ENCODE results near the gene ASPSCR1.

ASPSCR1 gene, protein sequence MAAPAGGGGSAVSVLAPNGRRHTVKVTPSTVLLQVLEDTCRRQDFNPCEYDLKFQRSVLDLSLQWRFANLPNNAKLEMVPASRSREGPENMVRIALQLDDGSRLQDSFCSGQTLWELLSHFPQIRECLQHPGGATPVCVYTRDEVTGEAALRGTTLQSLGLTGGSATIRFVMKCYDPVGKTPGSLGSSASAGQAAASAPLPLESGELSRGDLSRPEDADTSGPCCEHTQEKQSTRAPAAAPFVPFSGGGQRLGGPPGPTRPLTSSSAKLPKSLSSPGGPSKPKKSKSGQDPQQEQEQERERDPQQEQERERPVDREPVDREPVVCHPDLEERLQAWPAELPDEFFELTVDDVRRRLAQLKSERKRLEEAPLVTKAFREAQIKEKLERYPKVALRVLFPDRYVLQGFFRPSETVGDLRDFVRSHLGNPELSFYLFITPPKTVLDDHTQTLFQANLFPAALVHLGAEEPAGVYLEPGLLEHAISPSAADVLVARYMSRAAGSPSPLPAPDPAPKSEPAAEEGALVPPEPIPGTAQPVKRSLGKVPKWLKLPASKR

DNA sequence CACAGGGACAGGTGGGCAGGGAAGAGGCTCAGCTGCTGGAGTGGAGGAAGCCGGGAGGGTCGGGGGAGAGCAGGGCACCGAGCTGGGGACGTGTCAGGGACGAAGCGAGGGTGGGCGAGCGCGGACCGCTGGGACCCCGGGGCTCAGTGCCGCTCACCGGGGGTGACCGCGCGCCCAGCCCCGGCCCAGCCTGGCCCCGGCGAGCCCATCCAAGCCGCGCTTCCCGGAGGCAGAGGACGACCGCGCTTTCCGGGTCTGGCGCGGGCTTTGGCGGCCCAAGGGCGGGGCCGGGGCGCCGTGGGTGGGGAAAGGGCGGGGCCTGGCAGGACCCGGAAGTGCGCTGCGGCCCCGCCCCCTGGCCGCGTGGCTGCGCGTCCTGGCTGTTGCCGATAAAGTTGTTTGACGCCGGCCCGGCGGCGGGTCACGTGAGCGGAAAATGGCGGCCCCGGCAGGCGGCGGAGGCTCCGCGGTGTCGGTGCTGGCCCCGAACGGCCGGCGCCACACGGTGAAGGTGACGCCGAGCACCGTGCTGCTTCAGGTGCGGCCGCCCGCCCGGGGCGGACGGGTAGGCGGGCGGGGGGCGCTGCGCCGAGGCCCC is at the start of gene ASPSCR1:
TSS of gene ASPSCR1 (plus strand) at position 419 of the 598 bp plus-strand sequence. CDS start at position 437, 18 bp downstream.
- peak within 1 kb of the TSS; percentile 78 for H3K4me3 ChIP-seq (ENCODE audit: low read length)
- peak; percentile 89 for DNase-seq (ENCODE audit: low read depth)
- TF ChIP-seq, protein P1, sequence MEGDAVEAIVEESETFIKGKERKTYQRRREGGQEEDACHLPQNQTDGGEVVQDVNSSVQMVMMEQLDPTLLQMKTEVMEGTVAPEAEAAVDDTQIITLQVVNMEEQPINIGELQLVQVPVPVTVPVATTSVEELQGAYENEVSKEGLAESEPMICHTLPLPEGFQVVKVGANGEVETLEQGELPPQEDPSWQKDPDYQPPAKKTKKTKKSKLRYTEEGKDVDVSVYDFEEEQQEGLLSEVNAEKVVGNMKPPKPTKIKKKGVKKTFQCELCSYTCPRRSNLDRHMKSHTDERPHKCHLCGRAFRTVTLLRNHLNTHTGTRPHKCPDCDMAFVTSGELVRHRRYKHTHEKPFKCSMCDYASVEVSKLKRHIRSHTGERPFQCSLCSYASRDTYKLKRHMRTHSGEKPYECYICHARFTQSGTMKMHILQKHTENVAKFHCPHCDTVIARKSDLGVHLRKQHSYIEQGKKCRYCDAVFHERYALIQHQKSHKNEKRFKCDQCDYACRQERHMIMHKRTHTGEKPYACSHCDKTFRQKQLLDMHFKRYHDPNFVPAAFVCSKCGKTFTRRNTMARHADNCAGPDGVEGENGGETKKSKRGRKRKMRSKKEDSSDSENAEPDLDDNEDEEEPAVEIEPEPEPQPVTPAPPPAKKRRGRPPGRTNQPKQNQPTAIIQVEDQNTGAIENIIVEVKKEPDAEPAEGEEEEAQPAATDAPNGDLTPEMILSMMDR (conservative IDR thresholded peaks at IDR 0.05; ENCODE audit: low read length) = no peak

DNA sequence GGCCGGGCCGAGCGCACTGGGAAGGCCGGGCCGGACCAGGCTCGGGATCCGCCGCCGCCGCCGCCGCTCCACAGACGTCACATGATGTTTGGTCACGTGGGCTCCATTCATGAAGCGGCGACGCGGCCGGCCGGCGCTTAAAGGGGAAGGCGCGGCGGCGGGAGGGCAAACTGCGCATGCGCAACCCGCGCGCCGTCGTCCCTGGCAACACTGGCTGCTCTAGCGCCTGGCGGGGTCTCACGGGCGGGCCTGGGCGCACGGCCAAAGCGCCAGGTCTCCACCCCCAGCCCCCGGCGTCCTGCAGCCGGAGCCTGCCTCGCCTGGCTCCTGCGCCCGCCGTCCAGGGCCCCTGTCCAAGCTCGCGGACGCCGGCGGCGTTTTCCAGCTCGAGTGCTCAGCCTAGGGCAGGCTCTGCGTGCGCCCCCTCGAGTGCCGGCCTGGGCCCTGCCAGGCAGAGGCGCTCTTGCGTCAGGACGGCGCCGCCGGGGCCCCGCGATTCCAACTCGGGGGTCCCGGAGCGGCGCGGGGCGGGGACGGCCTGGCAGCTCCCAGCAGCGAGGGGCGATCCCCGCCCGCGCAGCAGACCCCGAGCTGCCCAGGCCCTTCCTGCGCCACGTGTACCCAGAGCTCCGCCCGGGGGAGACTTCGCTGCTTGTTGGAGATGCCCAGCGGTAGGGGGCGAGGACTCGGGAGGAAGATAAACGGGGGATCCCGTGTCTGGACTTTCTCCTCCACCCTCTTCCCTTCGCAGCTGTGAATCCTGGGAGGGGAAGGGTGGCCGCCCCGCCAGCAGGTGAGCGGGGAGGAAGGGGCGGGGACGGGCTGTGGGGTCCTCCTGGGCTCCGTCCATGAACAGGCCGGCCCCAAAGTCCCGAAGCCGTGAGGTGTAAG is 49.5 kb upstream of the ASPSCR1 start, which contains the start of gene MAFG:
TSS of gene MAFG (minus strand) at position 83 of the 891 bp plus-strand sequence. CDS start 4,550 bp downstream, outside the sequence.
- TF ChIP-seq, protein P1 (conservative IDR thresholded peaks at IDR 0.05; ENCODE audit: low read length) = peak; percentile 19
- DNase-seq (ENCODE audit: low read depth) = peak; percentile 92
- H3K4me3 ChIP-seq (ENCODE audit: low read length) = peak within 1 kb of the TSS; percentile 78

DNA sequence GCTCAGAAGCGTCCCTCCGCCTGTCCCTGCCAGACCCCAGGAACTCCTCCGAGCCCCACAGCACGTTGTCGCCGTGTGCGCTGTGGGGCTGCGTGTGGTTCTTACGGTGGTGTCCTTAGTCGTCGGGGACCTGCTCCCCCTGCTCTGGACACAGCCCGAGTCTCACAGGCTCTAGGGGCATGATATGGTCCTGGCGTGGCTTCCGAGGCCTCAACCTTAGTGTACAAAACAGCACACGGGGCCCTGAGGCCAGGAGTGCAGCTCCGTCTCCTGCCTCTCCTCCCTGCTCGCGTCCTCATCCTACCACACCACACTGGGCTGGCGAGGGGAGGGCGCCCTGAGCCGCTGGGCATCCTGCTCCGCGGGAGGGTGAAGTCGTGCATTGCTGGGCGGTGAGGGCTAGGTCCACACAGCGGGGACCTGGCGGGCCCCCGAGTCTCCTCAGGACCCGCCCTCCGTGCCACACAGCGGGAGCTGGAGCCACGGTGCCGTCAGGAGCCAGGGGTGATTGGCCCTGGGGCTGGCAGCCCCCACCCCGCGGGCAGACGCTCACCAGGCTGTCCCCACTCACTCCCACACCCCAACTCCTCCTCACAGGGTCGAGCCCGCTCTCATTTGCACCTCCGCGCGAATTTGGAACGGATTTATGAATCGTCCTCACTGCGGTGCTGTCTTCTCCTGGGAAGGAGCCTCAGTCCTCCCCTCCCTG is 48.7 kb upstream of the ASPSCR1 start:
- TF ChIP-seq, protein P1 (conservative IDR thresholded peaks at IDR 0.05; ENCODE audit: low read length) = no peak
- peak overlapping the region; percentile 58 for H3K4me3 ChIP-seq (ENCODE audit: low read length)
- no peak for DNase-seq (ENCODE audit: low read depth)

DNA sequence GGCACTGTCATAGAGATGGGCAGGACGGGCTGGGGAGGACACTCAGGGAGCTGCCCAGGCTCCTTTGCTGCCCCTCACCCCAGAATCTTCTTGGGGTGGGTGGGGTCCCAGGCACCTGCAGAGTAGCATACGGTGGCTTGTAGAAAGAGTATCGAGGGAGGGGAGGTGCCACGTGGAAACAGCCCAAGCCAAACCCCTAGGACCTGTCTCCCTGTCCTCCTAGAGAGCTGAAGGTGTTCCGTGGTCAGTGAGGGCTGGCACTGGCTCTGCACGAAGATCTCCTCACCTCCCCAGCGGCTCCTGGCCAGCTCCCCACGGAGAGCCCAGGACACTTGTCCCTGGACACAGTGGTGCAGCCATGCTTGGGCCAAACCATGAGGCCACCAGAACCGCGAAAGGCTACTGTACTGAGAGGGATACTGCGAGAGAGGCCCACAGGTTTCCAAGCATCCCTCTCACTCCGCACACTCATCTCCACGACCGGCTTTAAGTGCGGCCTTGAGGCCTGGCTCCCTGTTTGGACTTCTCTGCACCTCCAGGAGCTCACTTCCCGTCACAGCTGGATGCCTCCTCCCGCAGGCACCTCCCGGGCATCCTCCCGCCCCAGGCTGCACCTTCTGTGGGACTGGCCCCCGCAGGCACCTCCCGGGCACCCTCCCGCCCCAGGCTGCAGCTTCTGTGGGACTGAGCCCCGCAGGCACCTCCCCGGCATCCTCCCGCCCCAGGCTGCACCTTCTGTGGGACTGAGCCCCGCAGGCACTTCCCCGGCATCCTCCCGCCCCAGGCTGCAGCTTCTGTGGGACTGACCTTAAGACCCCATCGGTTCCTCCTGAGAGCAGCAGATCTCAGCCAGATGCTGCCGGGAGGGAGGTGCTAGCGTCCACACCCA is 47.9 kb upstream of the ASPSCR1 start:
- TF ChIP-seq, protein P1 (conservative IDR thresholded peaks at IDR 0.05; ENCODE audit: low read length) = no peak
- H3K4me3 ChIP-seq (ENCODE audit: low read length) = peak overlapping the region; percentile 58; the same call in 1 of the 2 replicates

DNA sequence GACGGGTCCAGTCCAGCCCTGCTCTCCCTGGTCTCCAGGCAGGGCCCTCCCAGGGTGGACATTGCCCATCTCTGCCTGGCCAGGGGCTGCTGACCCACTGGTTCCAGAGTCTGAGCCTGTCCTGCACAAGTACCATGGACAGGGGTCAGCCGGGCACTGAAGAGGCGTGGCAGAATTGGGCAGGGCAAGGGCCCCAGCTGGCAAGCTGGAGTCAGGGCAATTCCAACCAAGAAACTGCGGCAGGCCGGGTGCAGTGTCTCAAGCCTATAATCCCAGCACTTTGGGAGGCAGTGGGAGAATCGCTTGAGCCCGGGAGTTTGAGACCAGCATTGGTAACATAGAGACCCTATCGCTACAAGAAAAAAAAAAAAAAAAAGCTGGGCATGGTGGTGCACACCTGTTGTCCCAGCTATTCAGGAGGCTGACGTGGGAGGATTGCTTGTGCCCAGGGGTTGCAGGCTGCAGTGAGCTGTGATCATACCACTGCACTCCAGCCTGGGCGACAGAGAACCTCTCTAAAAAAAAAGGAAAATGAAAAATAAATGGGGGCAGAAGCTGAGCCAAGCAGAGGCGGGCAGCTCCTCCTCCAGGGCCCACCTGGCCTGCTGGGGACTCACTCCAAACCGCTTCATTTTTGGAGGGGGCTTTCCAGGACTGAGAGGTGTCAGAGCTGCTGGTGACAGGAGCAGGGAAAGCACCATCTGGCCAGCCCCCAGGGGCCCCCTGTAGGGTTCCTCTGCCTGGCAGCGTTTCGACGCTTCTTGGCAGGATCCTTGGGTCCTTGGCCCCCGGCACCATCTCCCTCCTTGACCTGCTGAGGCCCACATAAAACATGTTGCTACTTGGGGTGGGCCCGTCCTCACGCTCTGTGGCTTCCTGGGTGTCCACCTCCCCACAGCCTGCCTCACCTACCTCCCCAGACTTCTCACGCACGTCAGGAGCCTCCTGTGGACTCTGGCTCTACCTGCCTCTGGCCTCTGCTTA is 47.0 kb upstream of the ASPSCR1 start:
- no peak for DNase-seq (ENCODE audit: low read depth)
- no peak overlapping the region for H3K4me3 ChIP-seq (ENCODE audit: low read length)
- TF ChIP-seq, protein P1 (conservative IDR thresholded peaks at IDR 0.05; ENCODE audit: low read length) = no peak

More for the DNA sequence above, 47.9 kb upstream of the ASPSCR1 start:
- no peak for DNase-seq (ENCODE audit: low read depth)
